Chondrocyte (in vitro differentiated cells): ENCODE results near the gene NYAP2. TPM values are rescaled to one million over a fixed set of nuclear protein-coding genes. Genes with fewer than 3 reads are reported as not detected.

Experiments used
- DNase-seq: peaks from one replicate; pipeline ENCODE4 v3.0.0; 2021; ENCODE audit warnings: mixed read lengths, low spot score
- H3K27ac Mint-ChIP-seq: one replicate; pipeline ENCODE4 v1.8.0; 2021; ENCODE audit warnings: mild to moderate bottlenecking, moderate library complexity, mixed read lengths; ENCODE audit not compliant: unreplicated experiment
- H3K27me3 Mint-ChIP-seq: 2 replicates; pipeline ENCODE4 v1.8.0; 2021; ENCODE audit warnings: low read depth, mixed read lengths
- H3K36me3 Mint-ChIP-seq: 2 replicates; pipeline ENCODE4 v1.8.0; 2021; ENCODE audit warnings: low read depth, mixed read lengths
- H3K4me1 Mint-ChIP-seq: 2 replicates; pipeline ENCODE4 v1.8.0; 2021; ENCODE audit warnings: low read depth, mild to moderate bottlenecking, mixed read lengths
- H3K4me3 Mint-ChIP-seq: one replicate; pipeline ENCODE4 v1.8.0; 2021; ENCODE audit warnings: mild to moderate bottlenecking, moderate library complexity, mixed read lengths; ENCODE audit not compliant: unreplicated experiment
- H3K9me3 Mint-ChIP-seq: 2 replicates; pipeline ENCODE4 v1.8.0; 2021; ENCODE audit warnings: low read depth, mixed read lengths
- CTCF ChIP-seq: fragments of 200-600 bp; sonication (generic); IDR thresholded peaks from 2 replicates; pipeline ENCODE4 v1.5.0; 2021; ENCODE audit warnings: antibody characterized with exemption, mild to moderate bottlenecking, moderate library complexity
- total RNA-seq: library from RNA; stranded (reverse); gene quantifications from 3 replicates; pipeline ENCODE4 v1.2.1, GENCODE V29; 2021

Gene NYAP2
- total RNA-seq, 1 donor from 2014 or later, result 0.05 TPM

DNA sequence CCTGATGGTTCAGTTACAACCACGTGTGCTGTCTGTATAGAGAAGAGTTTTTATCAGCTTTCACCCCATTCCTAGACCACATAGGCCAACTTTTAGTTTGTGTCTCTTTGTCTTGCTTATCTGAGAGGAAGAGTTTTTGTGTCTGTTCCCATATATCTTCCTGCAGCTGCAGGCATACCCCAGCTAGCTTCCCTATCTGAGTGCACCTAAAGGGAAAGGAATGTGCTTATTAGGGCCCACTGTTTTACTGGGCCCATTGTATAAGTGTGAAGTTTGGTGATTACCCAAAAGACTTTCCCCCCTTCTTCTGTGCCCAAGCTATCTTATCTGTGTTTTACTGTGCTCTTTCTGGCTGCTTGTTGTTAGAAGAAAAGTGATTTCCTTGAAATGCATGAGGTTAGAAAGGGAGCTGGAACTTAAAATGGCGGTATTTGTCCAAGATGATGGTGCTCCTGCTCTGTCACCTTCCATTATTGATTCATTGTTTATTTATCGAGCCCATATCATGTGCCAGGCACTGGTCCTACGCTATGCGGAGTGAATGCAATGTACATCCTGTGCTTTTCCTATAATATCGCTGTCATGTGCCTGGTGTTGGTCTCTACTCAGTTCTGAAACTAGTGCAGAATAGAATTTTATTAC is 57.2 kb downstream of the NYAP2 start:
- no peak for DNase-seq
- no peak overlapping the region for H3K27ac Mint-ChIP-seq
- peaks cover 12% of the 10 kb centered on the region for H3K4me1 Mint-ChIP-seq
- no peak overlapping the region for H3K4me3 Mint-ChIP-seq
- no peaks in the 10 kb centered on the region for H3K27me3 Mint-ChIP-seq
- no peaks in the 10 kb centered on the region for H3K9me3 Mint-ChIP-seq
- no peaks in the 10 kb centered on the region for H3K36me3 Mint-ChIP-seq
- TF ChIP-seq CTCF, result no peak

- DNase-seq, result no peak
- Mint-ChIP-seq H3K27ac (no peak overlapping the region), H3K9me3 (no peaks in the 10 kb centered on the region), H3K4me3 (no peak overlapping the region), H3K27me3 (no peaks in the 10 kb centered on the region), H3K4me1 (peaks cover 16% of the 10 kb centered on the region), H3K36me3 (no peaks in the 10 kb centered on the region)
- no peak for TF ChIP-seq CTCF
Observed at GRCh38 chr2:225457482-225457881, 58.0 kb downstream of the NYAP2 start.

DNA sequence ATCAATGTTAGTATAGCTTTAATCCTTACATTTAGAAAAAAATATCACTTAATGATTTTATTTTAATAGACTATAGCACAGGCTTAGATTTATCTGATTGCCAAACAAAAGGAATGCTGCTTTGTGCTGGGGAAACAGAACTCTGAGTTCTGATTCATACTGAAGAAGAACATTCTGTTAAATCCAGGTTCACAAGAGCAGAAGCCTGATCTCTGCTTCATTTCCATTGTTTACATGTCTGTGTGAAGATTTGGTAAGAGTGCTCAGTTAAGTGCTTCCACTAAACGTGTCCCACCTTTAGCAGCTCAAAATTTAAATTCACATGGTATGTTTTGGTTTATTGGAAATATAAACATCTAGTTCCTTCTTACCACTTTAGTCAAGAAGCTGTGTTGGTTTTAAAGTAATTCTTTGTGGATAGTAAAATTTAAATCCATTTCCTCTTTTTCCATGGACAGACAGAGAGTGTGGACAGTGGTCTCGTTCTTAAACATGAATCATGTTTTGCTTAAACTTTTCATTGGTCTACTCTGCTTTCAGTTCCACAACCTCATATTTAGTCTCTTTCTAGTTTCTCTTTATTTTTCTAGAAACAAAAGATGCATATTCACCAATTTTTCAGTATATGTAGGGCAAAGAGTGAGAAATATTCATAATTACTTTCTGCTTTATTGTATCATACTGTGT is 59.1 kb downstream of the NYAP2 start:
- no peak overlapping the region for H3K4me3 Mint-ChIP-seq
- peaks cover 27% of the 10 kb centered on the region for H3K4me1 Mint-ChIP-seq
- no peak for DNase-seq
- no peak for TF ChIP-seq CTCF
- H3K27ac Mint-ChIP-seq, result no peak overlapping the region
- no peaks in the 10 kb centered on the region for H3K36me3 Mint-ChIP-seq
- no peaks in the 10 kb centered on the region for H3K9me3 Mint-ChIP-seq
- no peaks in the 10 kb centered on the region for H3K27me3 Mint-ChIP-seq

GRCh38 chr2:225462417-225462816 is 62.9 kb downstream of the NYAP2 start:
- Mint-ChIP-seq H3K27me3 (no peaks in the 10 kb centered on the region), H3K36me3 (no peaks in the 10 kb centered on the region), H3K4me1 (peaks cover 42% of the 10 kb centered on the region), H3K27ac (peak overlapping the region; percentile 55), H3K4me3 (no peak overlapping the region), H3K9me3 (peaks cover 2% of the 10 kb centered on the region)
- no peak for TF ChIP-seq CTCF
- DNase-seq, result no peak

DNA sequence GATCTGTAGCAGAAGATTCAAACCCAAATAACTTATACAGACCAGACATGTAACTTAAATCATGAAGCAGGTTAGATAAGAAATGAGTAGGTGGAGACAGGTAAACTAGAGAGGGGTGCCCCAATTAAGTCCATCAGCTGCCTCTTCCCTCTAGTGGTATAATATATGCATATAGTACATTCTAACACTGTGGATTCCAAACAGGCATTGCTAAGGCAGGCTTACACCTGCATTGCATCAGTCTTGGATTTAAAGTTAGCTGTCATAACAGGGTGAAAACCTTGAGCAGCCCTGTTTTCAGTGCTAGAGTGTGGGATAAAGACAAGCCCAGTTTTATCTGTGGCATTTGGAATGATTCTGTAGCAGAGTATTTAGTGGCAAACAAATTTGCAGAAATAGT is 63.4 kb downstream of the NYAP2 start:
- no peak overlapping the region for H3K4me3 Mint-ChIP-seq
- no peaks in the 10 kb centered on the region for H3K27me3 Mint-ChIP-seq
- H3K36me3 Mint-ChIP-seq, result no peaks in the 10 kb centered on the region
- H3K9me3 Mint-ChIP-seq, result peaks cover 2% of the 10 kb centered on the region
- DNase-seq, result no peak
- peak overlapping the region; percentile 62 for H3K27ac Mint-ChIP-seq
- peak; percentile 51 for TF ChIP-seq CTCF
- H3K4me1 Mint-ChIP-seq, result peaks cover 45% of the 10 kb centered on the region
